H1 (cell line): ENCODE results near the gene FRMD4A. TPM values are rescaled to one million over a fixed set of nuclear protein-coding genes. Genes with fewer than 3 reads are reported as not detected.
A peak's percentile ranks its signal among the peaks of the same experiment; 100 is the strongest.

Source experiments
- CTCF ChIA-PET: fragments of 300-600 bp; sonication (Branson Sonifier 250); formaldehyde crosslinking; loops from one replicate; lab custom pipeline; 2021; ENCODE audit not compliant: partially characterized antibody; lab: Charles Lee
- POLR2A ChIA-PET: fragments of 300-600 bp; sonication (Branson Sonifier 250); formaldehyde crosslinking; loops from one replicate; lab custom pipeline; 2021; ENCODE audit warnings: inconsistent platforms; ENCODE audit not compliant: partially characterized antibody; lab: Charles Lee
- DNase-seq, 2 experiments: peaks; one replicate each; pipeline versions ENCODE4 v3.0.0 to v3.0.0-alpha.2; 2010 to 2022; ENCODE audit warnings: low spot score in 2 of 2, low read depth in 1 of 2, mixed read lengths in 1 of 2
- FAIRE-seq: peaks from 2 replicates; lab custom pipeline; 2011; peaks lifted over from hg19 to GRCh38; lab: Jason Lieb, UNC
- H2AFZ ChIP-seq: 2 replicates; pipeline ENCODE4 v1.8.1; 2012; ENCODE audit warnings: low read length, inconsistent platforms
- H2AK5ac ChIP-seq: 2 replicates; pipeline ENCODE4 v1.6.1; 2013; ENCODE audit warnings: low read depth, low read length
- H2BK120ac ChIP-seq: replicated peaks from 2 replicates; pipeline ENCODE3; 2013; ENCODE audit warnings: low read depth, low read length, inconsistent platforms
- H2BK12ac ChIP-seq: 2 replicates; pipeline ENCODE4 v1.6.1; 2013; ENCODE audit warnings: low read depth, low read length
- H2BK15ac ChIP-seq: 2 replicates; pipeline ENCODE4 v1.6.1; 2013; ENCODE audit warnings: low read length
- H2BK20ac ChIP-seq: 2 replicates; pipeline ENCODE4 v1.6.1; 2013; ENCODE audit warnings: low read length
- H2BK5ac ChIP-seq: 2 replicates; pipeline ENCODE4 v1.6.1; 2013; ENCODE audit warnings: low read depth, low read length
- H3K14ac ChIP-seq: 2 replicates; pipeline ENCODE4 v1.6.1; 2013; ENCODE audit warnings: inconsistent platforms; ENCODE audit not compliant: insufficient read length
- H3K18ac ChIP-seq: 2 replicates; pipeline ENCODE4 v1.6.1; 2013; ENCODE audit warnings: low read length; ENCODE audit errors: extremely low read depth
- H3K23ac ChIP-seq: 2 replicates; pipeline ENCODE4 v1.6.1; 2013; ENCODE audit warnings: inconsistent platforms; ENCODE audit not compliant: insufficient read length
- H3K23me2 ChIP-seq: 2 replicates; pipeline ENCODE4 v1.6.1; 2013; ENCODE audit warnings: low read depth, low read length
- H3K27ac ChIP-seq: 2 replicates; pipeline ENCODE4 v1.6.1; 2011; ENCODE audit warnings: low read depth, low read length, inconsistent platforms
- H3K27me3 ChIP-seq, 4 experiments: replicated peaks in 1 of 4; 1 replicate in 1 of 4; 2 replicates in 3 of 4; pipeline versions ENCODE4 v1.6.1 to v1.8.1; 2011 to 2013; ENCODE audit warnings: low read length in 3 of 4, mild to moderate bottlenecking in 3 of 4, inconsistent platforms in 2 of 4, mixed read lengths in 2 of 4, moderate library complexity in 1 of 4; ENCODE audit not compliant: control insufficient read depth in 3 of 4, insufficient read depth in 3 of 4; ENCODE audit errors: extremely low read depth in 1 of 4
- H3K36me3 ChIP-seq, 4 experiments: 2 replicates each; pipeline versions ENCODE4 v1.6.1 to v1.8.1; 2011 to 2013; ENCODE audit warnings: mild to moderate bottlenecking in 4 of 4, low read length in 3 of 4, moderate library complexity in 2 of 4, control low read depth in 1 of 4, inconsistent platforms in 1 of 4; ENCODE audit not compliant: insufficient read depth in 4 of 4, control insufficient read depth in 2 of 4
- H3K4ac ChIP-seq: replicated peaks from 2 replicates; pipeline ENCODE3; 2013; ENCODE audit warnings: low read length, low read depth, mixed read lengths, inconsistent platforms; ENCODE audit not compliant: insufficient read length
- H3K4me1 ChIP-seq, 4 experiments: replicated peaks in 1 of 4; 1 replicate in 1 of 4; 2 replicates in 3 of 4; pipeline versions ENCODE4 v1.6.1 to v1.8.1; 2011 to 2013; ENCODE audit warnings: low read length in 3 of 4, inconsistent platforms in 2 of 4, mixed read lengths in 1 of 4; ENCODE audit not compliant: insufficient read depth in 4 of 4, control insufficient read depth in 3 of 4
- H3K4me2 ChIP-seq, 2 experiments: 2 replicates each; pipeline versions ENCODE4 v1.6.1 to v1.8.1; 2011 to 2013; ENCODE audit warnings: low read depth in 2 of 2, low read length in 2 of 2, control low read depth in 1 of 2, inconsistent platforms in 1 of 2, mild to moderate bottlenecking in 1 of 2; ENCODE audit not compliant: insufficient read depth in 1 of 2
- H3K4me3 ChIP-seq, 4 experiments: fragments of 200-600, 300-600 bp in 1 of 4; sonication (generic), shearing (Covaris generic), sonication (Bioruptor Twin) in 1 of 4; 2 replicates each; pipeline versions ENCODE4 v1.5.1 to v1.8.1; 2011 to 2016; ENCODE audit warnings: low read length in 4 of 4, low read depth in 3 of 4, control low read depth in 2 of 4, inconsistent platforms in 2 of 4, mild to moderate bottlenecking in 2 of 4, mixed read lengths in 1 of 4, moderate library complexity in 1 of 4; ENCODE audit not compliant: insufficient read depth in 2 of 4; ENCODE audit errors: extremely low read depth in 1 of 4
- H3K56ac ChIP-seq: replicated peaks from 2 replicates; pipeline ENCODE3; 2013; ENCODE audit warnings: low read depth, mild to moderate bottlenecking, mixed read lengths, low read length, inconsistent platforms; ENCODE audit not compliant: insufficient read length
- H3K79me1 ChIP-seq: 2 replicates; pipeline ENCODE4 v1.6.1; 2013; ENCODE audit warnings: low read depth, low read length, control low read depth
- H3K79me2 ChIP-seq, 2 experiments: 2 replicates each; pipeline versions ENCODE4 v1.6.1 to v1.8.1; 2012 to 2013; ENCODE audit warnings: low read length in 2 of 2, mild to moderate bottlenecking in 2 of 2, inconsistent platforms in 1 of 2; ENCODE audit not compliant: insufficient read depth in 2 of 2, control insufficient read depth in 1 of 2
- H3K9ac ChIP-seq, 4 experiments: replicated peaks in 1 of 4; 1 replicate in 1 of 4; 2 replicates in 3 of 4; pipeline versions ENCODE4 v1.6.1 to v1.8.1; 2011 to 2013; ENCODE audit warnings: low read depth in 3 of 4, low read length in 3 of 4, control low read depth in 2 of 4, mild to moderate bottlenecking in 2 of 4, moderate library complexity in 2 of 4, inconsistent platforms in 1 of 4; ENCODE audit errors: extremely low read depth in 1 of 4
- H3K9me3 ChIP-seq, 2 experiments: 2 replicates each; pipeline versions ENCODE4 v1.6.1 to v1.8.1; 2012 to 2013; ENCODE audit warnings: mild to moderate bottlenecking in 2 of 2, moderate library complexity in 2 of 2, control low read depth in 1 of 2, inconsistent platforms in 1 of 2, low read depth in 1 of 2, low read length in 1 of 2, mixed read lengths in 1 of 2; ENCODE audit not compliant: insufficient read depth in 2 of 2
- H4K20me1 ChIP-seq, 2 experiments: replicated peaks in 1 of 2; 2 replicates each; pipeline versions ENCODE3 to v1.8.1; 2011 to 2013; ENCODE audit warnings: inconsistent platforms in 2 of 2, low read length in 2 of 2, mild to moderate bottlenecking in 1 of 2; ENCODE audit not compliant: insufficient read depth in 2 of 2, control insufficient read depth in 1 of 2
- H4K5ac ChIP-seq: 2 replicates; pipeline ENCODE4 v1.6.1; 2013; ENCODE audit warnings: low read length, low read depth, mixed read lengths, inconsistent platforms; ENCODE audit not compliant: insufficient read length
- H4K8ac ChIP-seq: 2 replicates; pipeline ENCODE4 v1.8.0; 2013; ENCODE audit warnings: mild to moderate bottlenecking, moderate library complexity, low read length, inconsistent platforms; ENCODE audit not compliant: insufficient read depth; ENCODE audit errors: extremely low read depth
- H4K91ac ChIP-seq: replicated peaks from 2 replicates; pipeline ENCODE3; 2013; ENCODE audit warnings: low read length, mixed read lengths, inconsistent platforms; ENCODE audit not compliant: insufficient read length
- BACH1 ChIP-seq: IDR thresholded peaks from 2 replicates; pipeline ENCODE4 v1.6.1; 2012; ENCODE audit warnings: low read length, improper control_type of control experiment
- CBX5 ChIP-seq: fragments of 300-800, 300-1000 bp; sonication (generic); IDR thresholded peaks from 2 replicates; pipeline ENCODE4 v1.7.1; 2016; ENCODE audit warnings: antibody characterized with exemption, low read length, low read depth
- CEBPB ChIP-seq: IDR thresholded peaks from 2 replicates; pipeline ENCODE4 v1.6.1; 2012; ENCODE audit warnings: low read depth, low read length
- FOSL1 ChIP-seq: IDR thresholded peaks from 2 replicates; pipeline ENCODE4 v1.6.1; 2011; ENCODE audit warnings: mild to moderate bottlenecking, low read depth, low read length, moderate library complexity; ENCODE audit not compliant: insufficient read depth
- HDAC2 ChIP-seq, 2 experiments: fragments of 300-600 bp in 1 of 2; sonication (generic) in 1 of 2; IDR thresholded peaks; 2 replicates each; pipeline ENCODE4 v1.6.1; 2011 to 2012; ENCODE audit warnings: low read depth in 2 of 2, low read length in 2 of 2, mild to moderate bottlenecking in 2 of 2, moderate library complexity in 2 of 2, borderline replicate concordance in 1 of 2, inconsistent platforms in 1 of 2
- KDM4A ChIP-seq: IDR thresholded peaks from one replicate; pipeline ENCODE4 v1.7.1; 2012; ENCODE audit warnings: low read depth, mild to moderate bottlenecking, moderate library complexity, low read length, inconsistent platforms; ENCODE audit not compliant: severe bottlenecking
- MAX ChIP-seq: IDR thresholded peaks from 2 replicates; pipeline ENCODE4 v1.6.1; 2012; ENCODE audit warnings: inconsistent platforms
- NANOG ChIP-seq: IDR thresholded peaks from 2 replicates; pipeline ENCODE4 v1.6.1; 2011; ENCODE audit warnings: low read length, low read depth, mild to moderate bottlenecking, inconsistent platforms; ENCODE audit not compliant: insufficient read depth, poor library complexity, severe bottlenecking
- POLR2A ChIP-seq, 2 experiments: IDR thresholded peaks; 1 replicate in 1 of 2; 2 replicates in 1 of 2; pipeline ENCODE4 v1.6.1; 2011; ENCODE audit warnings: low read depth in 2 of 2, low read length in 2 of 2, mild to moderate bottlenecking in 2 of 2; ENCODE audit errors: control extremely low read depth in 1 of 2
- RXRA ChIP-seq: IDR thresholded peaks from 2 replicates; pipeline ENCODE4 v1.6.1; 2011; ENCODE audit warnings: low read depth, mild to moderate bottlenecking, low read length, moderate library complexity; ENCODE audit not compliant: insufficient read depth
- SIX5 ChIP-seq: IDR thresholded peaks from 2 replicates; pipeline ENCODE4 v1.6.1; 2011; ENCODE audit warnings: mild to moderate bottlenecking, low read depth, low read length
- SP1 ChIP-seq: IDR thresholded peaks from 2 replicates; pipeline ENCODE4 v1.6.1; 2011; ENCODE audit warnings: low read depth, low read length
- SP4 ChIP-seq: IDR thresholded peaks from 2 replicates; pipeline ENCODE4 v1.6.1; 2012; ENCODE audit warnings: low read length, inconsistent platforms
- TBP ChIP-seq: IDR thresholded peaks from 2 replicates; pipeline ENCODE4 v1.6.1; 2011; ENCODE audit warnings: low read depth, low read length, improper control_type of control experiment
- ZNF274 ChIP-seq: IDR thresholded peaks from 2 replicates; pipeline ENCODE4 v1.7.0; 2012; ENCODE audit warnings: low read length, borderline replicate concordance; ENCODE audit errors: extremely low read depth
- WGBS, 2 experiments: shearing (Covaris generic) in 1 of 2; methylation state at CpG; one replicate each; pipeline versions ENCODE4 v1.1.6 to v1.1.7; 2013 to 2015; ENCODE audit warnings: low lambda C conversion rate in 2 of 2, mixed read lengths in 2 of 2, inconsistent platforms in 1 of 2, low coverage in 1 of 2, missing lambda C conversion rate in 1 of 2; ENCODE audit not compliant: insufficient replicate concordance in 2 of 2, insufficient coverage in 1 of 2, insufficient read length in 1 of 2; ENCODE audit errors: extremely low coverage in 1 of 2, missing lambda C conversion rate in 1 of 2; 5-methylcytosine and 5-hydroxymethylcytosine counted together
- polyA plus RNA-seq, 7 experiments: library from polyadenylated mRNA; depleted of rRNA in 3 of 7; stranded (reverse) in 5 of 7; unstranded in 2 of 7; fragments of >200 nt in 5 of 7; fragments of 200-250 nt in 2 of 7; gene quantifications; 1 replicate in 5 of 7; 2 replicates in 1 of 7; 4 replicates in 1 of 7; pipeline versions ENCODE4 v1.2.1 to v1.2.3, GENCODE V29; 2011 to 2013; ENCODE audit warnings: missing spikeins in 2 of 7, mixed read lengths in 2 of 7
- total RNA-seq: library from RNA; stranded (reverse); fragmentation: NEBNext Ultra II Directional; extraction: Animal tissue kit (Norgen Biotek cat#: 25700); gene quantifications from 2 replicates; pipeline ENCODE4 v1.2.1, GENCODE V29; 2021

Gene FRMD4A
- total and polyA plus RNA-seq, 2 of the 8 experiments (the other 6 are each of a cell fraction or from before 2014, with no cell fraction given) = 38.6 to 39.6 TPM

- Histone ChIP-seq H2BK120ac (no peak overlapping the region), H2AFZ (peak overlapping the region; percentile 63; the same call in 1 of the 2 replicates), H3K14ac (no peak overlapping the region), H4K8ac (no peak overlapping the region), H3K79me2 (no peaks in the 10 kb centered on the region), H3K79me1 (no peaks in the 10 kb centered on the region), H2BK12ac (no peak overlapping the region), H2BK15ac (no peak overlapping the region), H3K4ac (no peak overlapping the region), H3K56ac (no peak overlapping the region), H3K18ac (no peak overlapping the region), H3K4me3 (no peak overlapping the region), H3K27me3 (no peaks in the 10 kb centered on the region), H4K20me1 (no peaks in the 10 kb centered on the region), H3K27ac (no peak overlapping the region), H3K4me2 (no peak overlapping the region), H3K23ac (no peak overlapping the region), H3K9me3 (no peaks in the 10 kb centered on the region), H2BK5ac (no peak overlapping the region), H3K36me3 (no peaks in the 10 kb centered on the region), H3K9ac (no peak overlapping the region), H2AK5ac (no peak overlapping the region), H3K4me1 (no peaks in the 10 kb centered on the region), H3K23me2 (no peaks in the 10 kb centered on the region), H4K91ac (no peak overlapping the region), H2BK20ac (no peak overlapping the region), H4K5ac (no peak overlapping the region)
- no peak for FAIRE-seq
- no peak for DNase-seq
- POLR2A ChIA-PET = interaction anchor here (1.4 kb wide), 1 partner anchor 80 kb away, joined by 4 read pairs; no protein-coding TSS in a partner anchor
- CTCF ChIA-PET = interaction anchor here (1.9 kb wide), 1 partner anchor 62 kb away, joined by 4 read pairs; no protein-coding TSS in a partner anchor
- WGBS, 2 experiments = 78% methylated on average over 4 of the region's 4 CpGs; no CpG with 5 or more reads in 1 of the 2 experiments
- no peak for TF ChIP-seq NANOG
- no peak for TF ChIP-seq ZNF274
- TF ChIP-seq POLR2A (IDR thresholded peaks at IDR 0.05; ENCODE audit: control extremely low read depth in 1 of 2, low read depth in 2 of 2, low read length in 2 of 2) = no peak
- no peak for TF ChIP-seq CBX5
- no peak for TF ChIP-seq SP1
- TF ChIP-seq KDM4A = no peak
- no peak for TF ChIP-seq FOSL1
- no peak for TF ChIP-seq HDAC2 (IDR thresholded peaks at IDR 0.05; ENCODE audit: borderline replicate concordance in 1 of 2, low read depth in 2 of 2, low read length in 2 of 2)
- TF ChIP-seq MAX = no peak
- no peak for TF ChIP-seq SIX5
- TF ChIP-seq TBP = no peak
- no peak for TF ChIP-seq SP4
- TF ChIP-seq RXRA = no peak
- TF ChIP-seq CEBPB = no peak
- TF ChIP-seq BACH1 = no peak
Measured at GRCh38 chr10:14265709-14266108, 65.0 kb downstream of the FRMD4A start.
